H1 (cell line): ENCODE data around the gene PAPOLA. TPM values are rescaled to one million over a fixed set of nuclear protein-coding genes. Genes with fewer than 3 reads are reported as not detected.

Experiments used
- CTCF ChIA-PET: fragments of 300-600 bp; sonication (Branson Sonifier 250); formaldehyde crosslinking; loops from one replicate; lab custom pipeline; 2021; ENCODE audit not compliant: partially characterized antibody; lab: Charles Lee
- POLR2A ChIA-PET: fragments of 300-600 bp; sonication (Branson Sonifier 250); formaldehyde crosslinking; loops from one replicate; lab custom pipeline; 2021; ENCODE audit warnings: inconsistent platforms; ENCODE audit not compliant: partially characterized antibody; lab: Charles Lee
- DNase-seq, 2 experiments: peaks; one replicate each; pipeline versions ENCODE4 v3.0.0 to v3.0.0-alpha.2; 2010 to 2022; ENCODE audit warnings: low spot score in 2 of 2, low read depth in 1 of 2, mixed read lengths in 1 of 2
- FAIRE-seq: peaks from 2 replicates; lab custom pipeline; 2011; peaks lifted over from hg19 to GRCh38; lab: Jason Lieb, UNC
- H2AFZ ChIP-seq: 2 replicates; pipeline ENCODE4 v1.8.1; 2012; ENCODE audit warnings: low read length, inconsistent platforms
- H2AK5ac ChIP-seq: 2 replicates; pipeline ENCODE4 v1.6.1; 2013; ENCODE audit warnings: low read depth, low read length
- H2BK120ac ChIP-seq: replicated peaks from 2 replicates; pipeline ENCODE3; 2013; ENCODE audit warnings: low read depth, low read length, inconsistent platforms
- H2BK12ac ChIP-seq: 2 replicates; pipeline ENCODE4 v1.6.1; 2013; ENCODE audit warnings: low read depth, low read length
- H2BK15ac ChIP-seq: 2 replicates; pipeline ENCODE4 v1.6.1; 2013; ENCODE audit warnings: low read length
- H2BK20ac ChIP-seq: 2 replicates; pipeline ENCODE4 v1.6.1; 2013; ENCODE audit warnings: low read length
- H2BK5ac ChIP-seq: 2 replicates; pipeline ENCODE4 v1.6.1; 2013; ENCODE audit warnings: low read depth, low read length
- H3K14ac ChIP-seq: 2 replicates; pipeline ENCODE4 v1.6.1; 2013; ENCODE audit warnings: inconsistent platforms; ENCODE audit not compliant: insufficient read length
- H3K18ac ChIP-seq: 2 replicates; pipeline ENCODE4 v1.6.1; 2013; ENCODE audit warnings: low read length; ENCODE audit errors: extremely low read depth
- H3K23ac ChIP-seq: 2 replicates; pipeline ENCODE4 v1.6.1; 2013; ENCODE audit warnings: inconsistent platforms; ENCODE audit not compliant: insufficient read length
- H3K23me2 ChIP-seq: 2 replicates; pipeline ENCODE4 v1.6.1; 2013; ENCODE audit warnings: low read depth, low read length
- H3K27ac ChIP-seq: 2 replicates; pipeline ENCODE4 v1.6.1; 2011; ENCODE audit warnings: low read depth, low read length, inconsistent platforms
- H3K27me3 ChIP-seq, 4 experiments: replicated peaks in 1 of 4; 1 replicate in 1 of 4; 2 replicates in 3 of 4; pipeline versions ENCODE4 v1.6.1 to v1.8.1; 2011 to 2013; ENCODE audit warnings: low read length in 3 of 4, mild to moderate bottlenecking in 3 of 4, inconsistent platforms in 2 of 4, mixed read lengths in 2 of 4, moderate library complexity in 1 of 4; ENCODE audit not compliant: control insufficient read depth in 3 of 4, insufficient read depth in 3 of 4; ENCODE audit errors: extremely low read depth in 1 of 4
- H3K36me3 ChIP-seq, 4 experiments: 2 replicates each; pipeline versions ENCODE4 v1.6.1 to v1.8.1; 2011 to 2013; ENCODE audit warnings: mild to moderate bottlenecking in 4 of 4, low read length in 3 of 4, moderate library complexity in 2 of 4, control low read depth in 1 of 4, inconsistent platforms in 1 of 4; ENCODE audit not compliant: insufficient read depth in 4 of 4, control insufficient read depth in 2 of 4
- H3K4ac ChIP-seq: replicated peaks from 2 replicates; pipeline ENCODE3; 2013; ENCODE audit warnings: low read length, low read depth, mixed read lengths, inconsistent platforms; ENCODE audit not compliant: insufficient read length
- H3K4me1 ChIP-seq, 4 experiments: replicated peaks in 1 of 4; 1 replicate in 1 of 4; 2 replicates in 3 of 4; pipeline versions ENCODE4 v1.6.1 to v1.8.1; 2011 to 2013; ENCODE audit warnings: low read length in 3 of 4, inconsistent platforms in 2 of 4, mixed read lengths in 1 of 4; ENCODE audit not compliant: insufficient read depth in 4 of 4, control insufficient read depth in 3 of 4
- H3K4me2 ChIP-seq, 2 experiments: 2 replicates each; pipeline versions ENCODE4 v1.6.1 to v1.8.1; 2011 to 2013; ENCODE audit warnings: low read depth in 2 of 2, low read length in 2 of 2, control low read depth in 1 of 2, inconsistent platforms in 1 of 2, mild to moderate bottlenecking in 1 of 2; ENCODE audit not compliant: insufficient read depth in 1 of 2
- H3K4me3 ChIP-seq, 4 experiments: fragments of 200-600, 300-600 bp in 1 of 4; sonication (generic), shearing (Covaris generic), sonication (Bioruptor Twin) in 1 of 4; 2 replicates each; pipeline versions ENCODE4 v1.5.1 to v1.8.1; 2011 to 2016; ENCODE audit warnings: low read length in 4 of 4, low read depth in 3 of 4, control low read depth in 2 of 4, inconsistent platforms in 2 of 4, mild to moderate bottlenecking in 2 of 4, mixed read lengths in 1 of 4, moderate library complexity in 1 of 4; ENCODE audit not compliant: insufficient read depth in 2 of 4; ENCODE audit errors: extremely low read depth in 1 of 4
- H3K56ac ChIP-seq: replicated peaks from 2 replicates; pipeline ENCODE3; 2013; ENCODE audit warnings: low read depth, mild to moderate bottlenecking, mixed read lengths, low read length, inconsistent platforms; ENCODE audit not compliant: insufficient read length
- H3K79me1 ChIP-seq: 2 replicates; pipeline ENCODE4 v1.6.1; 2013; ENCODE audit warnings: low read depth, low read length, control low read depth
- H3K79me2 ChIP-seq, 2 experiments: 2 replicates each; pipeline versions ENCODE4 v1.6.1 to v1.8.1; 2012 to 2013; ENCODE audit warnings: low read length in 2 of 2, mild to moderate bottlenecking in 2 of 2, inconsistent platforms in 1 of 2; ENCODE audit not compliant: insufficient read depth in 2 of 2, control insufficient read depth in 1 of 2
- H3K9ac ChIP-seq, 4 experiments: replicated peaks in 1 of 4; 1 replicate in 1 of 4; 2 replicates in 3 of 4; pipeline versions ENCODE4 v1.6.1 to v1.8.1; 2011 to 2013; ENCODE audit warnings: low read depth in 3 of 4, low read length in 3 of 4, control low read depth in 2 of 4, mild to moderate bottlenecking in 2 of 4, moderate library complexity in 2 of 4, inconsistent platforms in 1 of 4; ENCODE audit errors: extremely low read depth in 1 of 4
- H3K9me3 ChIP-seq, 2 experiments: 2 replicates each; pipeline versions ENCODE4 v1.6.1 to v1.8.1; 2012 to 2013; ENCODE audit warnings: mild to moderate bottlenecking in 2 of 2, moderate library complexity in 2 of 2, control low read depth in 1 of 2, inconsistent platforms in 1 of 2, low read depth in 1 of 2, low read length in 1 of 2, mixed read lengths in 1 of 2; ENCODE audit not compliant: insufficient read depth in 2 of 2
- H4K20me1 ChIP-seq, 2 experiments: replicated peaks in 1 of 2; 2 replicates each; pipeline versions ENCODE3 to v1.8.1; 2011 to 2013; ENCODE audit warnings: inconsistent platforms in 2 of 2, low read length in 2 of 2, mild to moderate bottlenecking in 1 of 2; ENCODE audit not compliant: insufficient read depth in 2 of 2, control insufficient read depth in 1 of 2
- H4K5ac ChIP-seq: 2 replicates; pipeline ENCODE4 v1.6.1; 2013; ENCODE audit warnings: low read length, low read depth, mixed read lengths, inconsistent platforms; ENCODE audit not compliant: insufficient read length
- H4K8ac ChIP-seq: 2 replicates; pipeline ENCODE4 v1.8.0; 2013; ENCODE audit warnings: mild to moderate bottlenecking, moderate library complexity, low read length, inconsistent platforms; ENCODE audit not compliant: insufficient read depth; ENCODE audit errors: extremely low read depth
- H4K91ac ChIP-seq: replicated peaks from 2 replicates; pipeline ENCODE3; 2013; ENCODE audit warnings: low read length, mixed read lengths, inconsistent platforms; ENCODE audit not compliant: insufficient read length
- NANOG ChIP-seq: IDR thresholded peaks from 2 replicates; pipeline ENCODE4 v1.6.1; 2011; ENCODE audit warnings: low read length, low read depth, mild to moderate bottlenecking, inconsistent platforms; ENCODE audit not compliant: insufficient read depth, poor library complexity, severe bottlenecking
- WGBS, 2 experiments: shearing (Covaris generic) in 1 of 2; methylation state at CpG; one replicate each; pipeline versions ENCODE4 v1.1.6 to v1.1.7; 2013 to 2015; ENCODE audit warnings: low lambda C conversion rate in 2 of 2, mixed read lengths in 2 of 2, inconsistent platforms in 1 of 2, low coverage in 1 of 2, missing lambda C conversion rate in 1 of 2; ENCODE audit not compliant: insufficient replicate concordance in 2 of 2, insufficient coverage in 1 of 2, insufficient read length in 1 of 2; ENCODE audit errors: extremely low coverage in 1 of 2, missing lambda C conversion rate in 1 of 2; 5-methylcytosine and 5-hydroxymethylcytosine counted together
- polyA plus RNA-seq, 7 experiments: library from polyadenylated mRNA; depleted of rRNA in 3 of 7; stranded (reverse) in 5 of 7; unstranded in 2 of 7; fragments of >200 nt in 5 of 7; fragments of 200-250 nt in 2 of 7; gene quantifications; 1 replicate in 5 of 7; 2 replicates in 1 of 7; 4 replicates in 1 of 7; pipeline versions ENCODE4 v1.2.1 to v1.2.3, GENCODE V29; 2011 to 2013; ENCODE audit warnings: missing spikeins in 2 of 7, mixed read lengths in 2 of 7
- total RNA-seq: library from RNA; stranded (reverse); fragmentation: NEBNext Ultra II Directional; extraction: Animal tissue kit (Norgen Biotek cat#: 25700); gene quantifications from 2 replicates; pipeline ENCODE4 v1.2.1, GENCODE V29; 2021

Gene PAPOLA
- total and polyA plus RNA-seq, 2 of the 8 experiments (the other 6 are each of a cell fraction or from before 2014, with no cell fraction given) = 163 to 239 TPM

GRCh38 chr14:96515731-96516130 is 13.5 kb downstream of the PAPOLA start:
- Histone ChIP-seq H3K27me3 (no peaks in the 10 kb centered on the region), H3K23me2 (no peaks in the 10 kb centered on the region; the same call in 1 of the 2 replicates), H4K5ac (no peak overlapping the region), H3K27ac (no peak overlapping the region), H3K56ac (no peak overlapping the region), H3K9ac (no peak overlapping the region), H3K9me3 (no peaks in the 10 kb centered on the region), H4K8ac (no peak overlapping the region), H3K4me2 (0 out of 4 replicates have a peak overlapping the region, but pooled peaks of 1 of the 2 experiments have one; percentile 28), H2BK15ac (no peak overlapping the region), H3K79me1 (0 out of 2 replicates have a peak, but pooled peaks cover 3% of the 10 kb centered on the region), H4K20me1 (peaks cover 20 to 22% of the 10 kb centered on the region in 2 experiments), H3K4ac (no peak overlapping the region), H3K4me1 (peaks cover 0 to 13% (median 2%) of the 10 kb centered on the region in 4 experiments; a peak in 3 of 7 replicates), H3K18ac (no peak overlapping the region), H2AFZ (no peak overlapping the region), H3K23ac (no peak overlapping the region), H2BK12ac (no peak overlapping the region), H3K14ac (no peak overlapping the region), H2AK5ac (no peak overlapping the region), H3K4me3 (no peak overlapping the region), H2BK120ac (no peak overlapping the region), H2BK5ac (no peak overlapping the region), H4K91ac (no peak overlapping the region), H3K36me3 (peaks cover 0 to 7% (median 2%) of the 10 kb centered on the region in 4 experiments; a peak in 2 of 8 replicates), H2BK20ac (no peak overlapping the region), H3K79me2 (peaks cover 47 to 96% of the 10 kb centered on the region in 2 experiments)
- ChIA-PET CTCF (no interaction called here), POLR2A (interaction anchor here (0.6 to 0.7 kb wide), 2 partner anchors 13 to 52 kb away, joined by 3 read pairs; no protein-coding TSS in a partner anchor)
- TF ChIP-seq NANOG = no peak
- DNase-seq = no peak
- WGBS, 2 experiments = 79% methylated on average over 1 of the region's 1 CpG; no CpG with 5 or more reads in 1 of the 2 experiments
- FAIRE-seq = no peak
